HG03135 (cell line): ENCODE measurements around the gene ANAPC2.

Experiments
- ATAC-seq: cut with Tn5 transposase; IDR thresholded peaks from one replicate; pipeline ENCODE4 v1.9.1; 2021; ENCODE audit warnings: mild to moderate bottlenecking, moderate library complexity; ENCODE audit not compliant: unreplicated experiment

The ANAPC2 gene

DNA sequence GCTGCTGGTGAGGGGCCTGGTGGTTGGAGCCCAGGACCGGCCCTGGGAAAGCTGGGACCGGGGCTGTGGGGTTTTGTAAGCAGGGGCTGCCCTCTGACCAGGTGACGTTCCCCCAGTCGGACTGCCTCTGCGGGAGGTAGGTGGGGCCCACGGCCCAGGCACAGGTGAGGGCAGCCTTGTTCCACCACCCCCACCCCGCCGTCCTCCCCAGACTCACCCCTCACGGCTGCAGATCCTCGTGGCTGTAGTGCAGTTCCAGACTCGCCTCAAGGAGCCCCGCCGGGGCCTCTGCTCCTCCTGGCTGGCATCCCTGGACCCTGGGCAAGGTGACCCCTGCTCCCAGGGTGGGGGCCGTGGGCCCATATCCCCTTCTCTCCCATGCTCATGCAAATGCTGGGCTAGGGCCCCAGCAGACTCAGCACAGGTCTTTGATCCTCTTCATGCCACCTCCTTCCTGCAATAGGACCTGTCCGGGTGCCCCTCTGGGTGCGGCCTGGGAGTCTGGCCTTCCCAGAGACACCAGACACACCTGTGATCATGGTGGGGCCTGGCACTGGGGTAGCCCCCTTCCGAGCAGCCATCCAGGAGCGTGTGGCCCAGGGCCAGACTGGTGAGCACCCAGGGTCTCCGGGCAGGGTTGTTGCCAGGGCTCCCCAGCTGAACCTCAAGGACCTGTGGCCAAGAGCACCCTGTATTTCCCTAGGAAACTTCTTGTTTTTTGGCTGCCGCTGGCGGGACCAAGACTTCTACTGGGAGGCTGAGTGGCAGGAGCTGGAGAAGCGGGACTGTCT is 27.0 kb upstream of the ANAPC2 start:
- no peak for ATAC-seq

GRCh38 chr9:137214620-137215019 is 26.3 kb upstream of the ANAPC2 start:
- no peak for ATAC-seq

- no peak for ATAC-seq
Measured at GRCh38 chr9:137213160-137214060, 25.1 kb upstream of the ANAPC2 start.

- no peak for ATAC-seq
Measured at GRCh38 chr9:137212520-137212919, 24.2 kb upstream of the ANAPC2 start.

DNA sequence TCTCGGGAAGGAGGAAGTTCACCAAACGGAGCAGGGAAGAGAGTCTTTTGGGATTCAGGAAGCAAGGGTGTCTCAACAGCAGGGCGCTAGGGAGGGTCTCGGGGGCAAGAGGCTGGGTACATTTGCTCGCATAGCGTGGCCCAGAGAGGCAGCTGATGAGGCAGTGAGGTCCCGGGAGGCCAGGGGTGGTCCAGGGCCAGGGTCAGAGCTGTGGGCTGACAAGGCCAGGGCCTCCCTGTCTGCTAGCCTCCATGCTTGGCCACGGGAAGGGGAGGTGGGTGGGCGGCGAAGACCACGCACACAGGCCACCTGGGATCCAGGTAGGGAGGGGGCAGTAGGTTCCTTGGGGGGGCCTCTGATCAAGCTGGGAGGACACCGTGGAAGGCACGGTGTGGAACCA is 23.2 kb upstream of the ANAPC2 start:
- ATAC-seq: no peak

DNA sequence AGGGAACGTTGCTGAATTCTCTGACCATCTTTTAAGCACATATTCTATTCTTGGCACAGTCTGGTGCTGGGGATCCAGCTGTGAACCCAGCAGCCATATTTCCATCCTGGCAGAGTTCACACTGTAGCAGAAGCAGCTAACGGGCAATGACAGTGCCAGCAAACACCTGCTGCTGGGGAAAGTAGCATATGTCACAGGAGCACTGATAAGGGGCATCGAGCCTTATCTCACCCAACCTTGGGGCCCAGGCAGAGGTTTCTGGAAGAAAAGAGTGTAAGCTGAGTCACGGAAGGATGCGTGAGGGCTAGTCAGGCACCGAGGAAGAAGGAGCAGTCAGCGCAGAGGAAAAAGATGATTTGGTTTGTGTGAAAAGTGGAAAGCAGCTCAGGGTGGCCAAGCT is 18.2 kb upstream of the ANAPC2 start:
- ATAC-seq: no peak

GRCh38 chr9:137205126-137206069 is 17.0 kb upstream of the ANAPC2 start, which contains the start of the genes NDOR1 and TMEM203:
TSS of gene NDOR1 (plus strand) at chr9:137205700. CDS start at chr9:137205778, 78 bp downstream.
TSS of gene TMEM203 (minus strand) at chr9:137205648. CDS start at chr9:137205414, 234 bp downstream.
- peak; percentile 40 for ATAC-seq

DNA sequence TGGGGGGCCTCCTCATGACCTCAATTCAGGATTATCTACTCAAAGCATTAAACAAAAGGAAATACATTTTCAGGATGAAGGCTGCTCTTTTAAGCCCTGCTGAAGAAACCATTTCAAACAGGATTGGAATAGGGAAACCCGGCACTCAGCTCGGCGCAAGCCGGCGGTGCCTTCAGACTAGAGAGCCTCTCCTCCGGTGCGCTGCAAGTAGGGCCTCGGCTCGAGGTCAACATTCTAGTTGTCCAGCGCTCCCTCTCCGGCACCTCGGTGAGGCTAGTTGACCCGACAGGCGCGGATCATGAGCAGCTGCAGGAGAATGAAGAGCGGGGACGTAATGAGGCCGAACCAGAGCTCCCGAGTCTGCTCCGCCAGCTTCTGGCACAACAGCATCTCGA is 16.4 kb upstream of the ANAPC2 start:
- no peak for ATAC-seq

GRCh38 chr9:137202966-137203365 is 14.6 kb upstream of the ANAPC2 start:
- ATAC-seq: no peak

GRCh38 chr9:137201205-137201868 is 13.0 kb upstream of the ANAPC2 start:
- no peak for ATAC-seq

GRCh38 chr9:137200311-137201204 is 12.2 kb upstream of the ANAPC2 start, which contains the start of gene TPRN:
TSS of gene TPRN (minus strand) at chr9:137200741. CDS start at chr9:137200711, 30 bp downstream.
- peak; percentile 84 for ATAC-seq

GRCh38 chr9:137199411-137200121 is 11.2 kb upstream of the ANAPC2 start:
- ATAC-seq: no peak

DNA sequence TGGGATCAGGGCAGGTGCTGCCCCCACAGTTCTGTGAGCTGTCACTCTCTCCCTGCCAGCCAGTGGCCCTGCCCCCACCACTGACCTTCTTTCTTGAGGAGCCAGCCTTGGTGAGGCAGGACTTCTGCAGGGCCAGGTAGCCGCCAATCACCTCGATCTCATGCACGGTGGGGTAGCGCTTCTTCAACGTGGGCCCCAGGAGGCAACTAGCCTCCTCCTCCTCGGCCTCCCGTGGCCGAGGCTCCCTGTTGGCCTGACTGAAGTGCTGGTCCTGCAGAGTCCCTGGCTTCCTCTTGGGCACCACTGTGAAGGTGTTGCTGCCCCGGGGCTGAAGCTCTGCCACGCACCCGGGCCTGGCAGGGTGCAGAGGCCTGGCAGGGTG is 10.5 kb upstream of the ANAPC2 start:
- no peak for ATAC-seq

GRCh38 chr9:137198051-137198901 is 9.9 kb upstream of the ANAPC2 start:
- ATAC-seq: no peak

DNA sequence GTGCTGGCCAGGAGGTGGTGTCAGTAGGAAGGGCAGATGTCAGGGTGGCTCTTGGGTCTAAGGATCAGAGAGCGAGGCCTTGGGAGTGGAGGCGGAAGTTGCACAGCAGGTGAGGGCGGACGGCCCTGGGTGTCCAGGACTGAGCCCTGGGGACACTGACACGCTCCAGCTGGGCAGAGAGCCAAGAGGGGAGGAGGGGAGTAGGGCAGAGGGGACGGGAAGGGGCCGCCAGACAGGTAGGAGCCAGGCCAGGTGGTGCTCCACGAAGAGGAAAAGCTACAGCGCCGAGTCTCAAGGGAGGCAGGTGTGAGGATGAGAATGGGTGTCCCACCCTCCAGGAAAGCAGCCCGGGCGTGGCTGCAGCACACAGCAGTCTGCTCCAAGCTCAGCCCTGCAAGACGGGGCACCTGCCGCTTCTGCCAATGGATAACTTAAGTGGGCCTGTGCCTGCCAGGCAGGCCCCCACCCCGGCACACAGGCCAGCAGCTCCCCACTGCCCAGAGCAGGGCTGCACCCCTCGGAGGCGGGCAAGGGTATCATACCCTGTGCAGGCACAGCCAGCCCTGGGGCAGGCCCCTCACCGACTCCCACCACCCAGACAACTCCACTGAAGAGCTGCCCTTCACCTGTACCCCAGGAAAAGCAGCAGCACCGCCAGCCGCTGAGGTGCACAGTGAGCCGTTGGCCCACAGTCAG is 7.3 kb upstream of the ANAPC2 start:
- no peak for ATAC-seq

DNA sequence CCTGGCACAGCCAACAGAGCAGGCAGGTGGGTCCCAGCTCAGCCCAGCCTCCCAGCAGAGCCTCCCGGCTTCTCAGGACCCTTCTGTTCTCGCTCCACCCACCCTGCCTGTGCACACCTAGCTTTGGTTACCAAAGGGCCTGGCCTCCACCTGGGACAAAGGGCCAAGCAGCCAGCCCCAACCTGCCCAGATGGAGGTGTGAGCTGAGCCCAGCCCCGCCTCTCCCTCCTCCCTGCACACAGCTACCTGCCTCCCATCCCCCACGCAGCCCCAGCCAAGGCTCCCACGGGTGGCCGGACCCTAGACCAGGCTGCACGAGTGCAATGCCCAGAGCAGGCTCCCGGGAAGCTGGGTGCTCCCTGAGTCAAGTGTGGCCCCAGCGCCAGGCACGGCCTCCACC is 6.5 kb upstream of the ANAPC2 start:
- no peak for ATAC-seq

DNA sequence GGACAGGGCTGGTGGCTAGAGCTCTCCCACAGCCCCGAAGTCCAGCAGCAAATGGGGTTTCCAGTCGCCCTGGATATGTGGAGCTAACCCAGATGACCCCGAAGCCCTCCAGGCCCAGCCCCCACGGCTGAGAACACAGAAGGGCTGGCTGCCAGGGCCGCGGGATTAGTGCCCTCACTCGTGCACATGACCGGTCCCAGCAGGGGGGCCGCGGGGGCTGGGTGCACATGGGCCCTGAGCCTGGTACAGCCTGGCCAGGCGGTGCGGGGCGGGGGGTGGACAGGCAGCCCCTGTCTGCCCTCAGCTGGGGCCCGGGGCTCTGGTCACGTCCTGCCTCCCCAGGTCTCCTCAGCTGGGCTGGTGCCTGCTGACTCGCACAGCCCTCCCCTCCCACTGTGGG is 6.0 kb upstream of the ANAPC2 start:
- ATAC-seq: no peak
